Esophagus muscularis mucosa (tissue), 4 donors: ENCODE measurements around the gene E2F7.

Experiments used
- EP300 ChIP-seq: sonication (generic); formaldehyde crosslinking; IDR thresholded peaks from one replicate; pipeline ENCODE4 v1.6.1; 2017; ENCODE audit warnings: antibody characterized with exemption
- POLR2A ChIP-seq: fragments of 450-650 bp; IDR thresholded peaks from one replicate; pipeline ENCODE4 v1.6.1; 2017; ENCODE audit warnings: antibody characterized with exemption, moderate library complexity, mild to moderate bottlenecking, low read depth
- POLR2AphosphoS5 ChIP-seq, 2 donors: sonication (generic); formaldehyde crosslinking; IDR thresholded peaks; one replicate each; pipeline ENCODE4 v1.6.1; 2017; ENCODE audit warnings: antibody characterized with exemption in 2 of 2
- TF ChIP-seq, protein P1 (sequence below), 3 experiments: fragments of 200-600 bp in 2 of 3; fragments of 450-650 bp in 1 of 3; sonication (generic) in 2 of 3; IDR thresholded peaks; one replicate each; pipeline ENCODE4 v1.5.1; 2017 to 2019; ENCODE audit warnings: antibody characterized with exemption in 3 of 3, mild to moderate bottlenecking in 2 of 3, moderate library complexity in 1 of 3

DNA sequence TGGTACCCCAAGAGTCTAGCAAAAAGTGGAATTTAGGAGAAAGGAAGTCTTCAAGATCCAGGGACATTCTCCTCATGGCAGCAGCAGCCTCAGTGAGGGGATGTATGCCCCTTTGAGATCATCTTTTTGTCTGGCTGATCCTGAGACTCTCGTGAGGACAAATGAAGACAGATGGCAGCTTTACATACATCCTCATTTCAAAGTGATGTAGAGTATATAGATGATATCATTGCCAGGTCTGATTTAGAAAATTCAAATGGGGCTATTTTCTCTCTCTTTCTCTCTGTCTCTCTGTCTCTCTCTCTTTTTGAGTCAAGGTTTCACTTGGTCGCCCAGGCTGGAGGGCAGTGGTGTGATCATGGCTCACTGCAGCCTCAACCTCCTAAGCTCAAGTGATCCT lies 61.5 kb downstream of the E2F7 start:
- no peak for TF ChIP-seq EP300
- no peak for TF ChIP-seq POLR2A
- TF ChIP-seq, protein P1, sequence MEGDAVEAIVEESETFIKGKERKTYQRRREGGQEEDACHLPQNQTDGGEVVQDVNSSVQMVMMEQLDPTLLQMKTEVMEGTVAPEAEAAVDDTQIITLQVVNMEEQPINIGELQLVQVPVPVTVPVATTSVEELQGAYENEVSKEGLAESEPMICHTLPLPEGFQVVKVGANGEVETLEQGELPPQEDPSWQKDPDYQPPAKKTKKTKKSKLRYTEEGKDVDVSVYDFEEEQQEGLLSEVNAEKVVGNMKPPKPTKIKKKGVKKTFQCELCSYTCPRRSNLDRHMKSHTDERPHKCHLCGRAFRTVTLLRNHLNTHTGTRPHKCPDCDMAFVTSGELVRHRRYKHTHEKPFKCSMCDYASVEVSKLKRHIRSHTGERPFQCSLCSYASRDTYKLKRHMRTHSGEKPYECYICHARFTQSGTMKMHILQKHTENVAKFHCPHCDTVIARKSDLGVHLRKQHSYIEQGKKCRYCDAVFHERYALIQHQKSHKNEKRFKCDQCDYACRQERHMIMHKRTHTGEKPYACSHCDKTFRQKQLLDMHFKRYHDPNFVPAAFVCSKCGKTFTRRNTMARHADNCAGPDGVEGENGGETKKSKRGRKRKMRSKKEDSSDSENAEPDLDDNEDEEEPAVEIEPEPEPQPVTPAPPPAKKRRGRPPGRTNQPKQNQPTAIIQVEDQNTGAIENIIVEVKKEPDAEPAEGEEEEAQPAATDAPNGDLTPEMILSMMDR (IDR thresholded peaks at IDR 0.05) = no peak
- no peak for TF ChIP-seq POLR2AphosphoS5 (IDR thresholded peaks at IDR 0.05)
